NT2/D1 (cell line): Measurements from ENCODE around the gene CORO2A.

Experiments
- SUZ12 ChIP-seq: IDR thresholded peaks from 2 replicates; pipeline ENCODE4 v1.6.1; 2011; ENCODE audit not compliant: insufficient read length, insufficient read depth; ENCODE audit errors: extremely low read depth
- YY1 ChIP-seq: IDR thresholded peaks from 2 replicates; pipeline ENCODE4 v1.6.1; 2011; ENCODE audit not compliant: insufficient read length, insufficient read depth
- ZNF274 ChIP-seq: IDR thresholded peaks from 2 replicates; pipeline ENCODE4 v1.6.1; 2011; ENCODE audit warnings: mild to moderate bottlenecking, low read depth, low read length

DNA sequence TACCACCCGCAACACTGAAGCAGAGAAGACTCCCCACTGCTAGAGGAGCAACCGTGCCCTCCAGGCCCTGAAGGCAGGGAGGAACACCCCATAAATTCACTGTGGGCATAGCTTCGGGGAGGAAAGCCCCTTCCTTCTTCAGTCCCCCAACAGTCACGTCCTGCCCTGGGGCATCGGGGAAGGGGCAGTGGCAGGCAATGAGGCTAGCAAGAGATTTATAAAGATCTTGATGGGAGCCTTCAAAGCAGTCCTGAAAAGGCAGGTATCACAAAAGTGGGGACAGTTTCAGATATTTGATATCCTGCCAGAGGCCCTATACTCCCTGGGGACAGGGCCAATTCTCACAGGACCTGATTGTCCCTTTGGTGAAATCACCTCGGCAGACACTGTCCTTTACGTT is 56.5 kb downstream of the CORO2A start:
- TF ChIP-seq ZNF274 (no peak), SUZ12 (no peak), YY1 (no peak)
